Measurements from ENCODE around the gene TCP11. TPM values are rescaled to one million over a fixed set of nuclear protein-coding genes. Genes with fewer than 3 reads are reported as not detected.

The TCP11 gene
- total RNA-seq, 1 donor from 2014 or later, result 0.43 TPM

- intact Hi-C loops (cut with DNase I), result loop anchor here (5.0 kb wide), 1 partner anchor 99 kb away; no protein-coding TSS in a partner anchor
- DNase-seq (ENCODE audit: low spot score in 2 of 2), result no peak
- H3K36me3 ChIP-seq, result peaks cover 76 to 82% of the 10 kb centered on the region in 2 donors
- peak overlapping the region; percentile 74 to 78 for H3K27ac ChIP-seq
- H3K27me3 ChIP-seq, result no peaks in the 10 kb centered on the region
- no peak overlapping the region for H3K4me3 ChIP-seq
- H3K9me3 ChIP-seq, result no peaks in the 10 kb centered on the region
- TF ChIP-seq CTCF (IDR thresholded peaks at IDR 0.05), result no peak
- peaks cover 21 to 37% of the 10 kb centered on the region in 2 donors for H3K4me1 ChIP-seq
These were observed 54.9 kb downstream of the TCP11 start for GRCh38 chr6:35086282-35086632.

GRCh38 chr6:35085359-35086281, 55.5 kb downstream of the TCP11 start:
- no peak overlapping the region for H3K27ac ChIP-seq
- TF ChIP-seq CTCF (IDR thresholded peaks at IDR 0.05), result no peak
- no peak overlapping the region for H3K4me3 ChIP-seq
- peaks cover 21 to 31% of the 10 kb centered on the region in 2 donors for H3K4me1 ChIP-seq
- peaks cover 83 to 88% of the 10 kb centered on the region in 2 donors for H3K36me3 ChIP-seq
- H3K9me3 ChIP-seq, result no peaks in the 10 kb centered on the region
- intact Hi-C loops (cut with DNase I), result loop anchor here (5.0 kb wide), 1 partner anchor 98 kb away; no protein-coding TSS in a partner anchor
- H3K27me3 ChIP-seq, result no peaks in the 10 kb centered on the region
- DNase-seq (ENCODE audit: low spot score in 2 of 2), result peak in 1 of 2 donors; percentile 52

- TF ChIP-seq CTCF (IDR thresholded peaks at IDR 0.05), result no peak
- intact Hi-C loops (cut with DNase I), result loop anchor here (5.0 kb wide), 1 partner anchor 97 kb away; no protein-coding TSS in a partner anchor
- no peak overlapping the region for H3K4me3 ChIP-seq
- no peaks in the 10 kb centered on the region for H3K9me3 ChIP-seq
- H3K36me3 ChIP-seq, result peaks cover 92 to 98% of the 10 kb centered on the region in 2 donors
- DNase-seq (ENCODE audit: low spot score in 2 of 2), result peak in 1 of 2 donors; percentile 60
- peaks cover 18 to 24% of the 10 kb centered on the region in 2 donors for H3K4me1 ChIP-seq
- H3K27me3 ChIP-seq, result no peaks in the 10 kb centered on the region
- peak overlapping the region; percentile 21 to 33 for H3K27ac ChIP-seq
These were observed 56.5 kb downstream of the TCP11 start for GRCh38 chr6:35084511-35085203.

GRCh38 chr6:35084041-35084491, 57.1 kb downstream of the TCP11 start:
- intact Hi-C loops (cut with DNase I), result no loop called here
- peak in 1 of 2 donors; percentile 62 for DNase-seq (ENCODE audit: low spot score in 2 of 2)
- peak overlapping the region; percentile 17 to 21 for H3K27ac ChIP-seq
- peaks cover 15 to 18% of the 10 kb centered on the region in 2 donors for H3K4me1 ChIP-seq
- H3K9me3 ChIP-seq, result no peaks in the 10 kb centered on the region
- no peaks in the 10 kb centered on the region for H3K27me3 ChIP-seq
- peaks cover 98 to 100% of the 10 kb centered on the region in 2 donors for H3K36me3 ChIP-seq
- TF ChIP-seq CTCF (IDR thresholded peaks at IDR 0.05), result no peak
- no peak overlapping the region for H3K4me3 ChIP-seq

- peaks cover 9 to 13% of the 10 kb centered on the region in 2 donors for H3K4me1 ChIP-seq
These were observed 57.6 kb downstream of the TCP11 start for GRCh38 chr6:35083507-35083906.

More at GRCh38 chr6:35083507-35083906, 57.6 kb downstream of the TCP11 start:
- no peak for TF ChIP-seq CTCF (IDR thresholded peaks at IDR 0.05)
- DNase-seq (ENCODE audit: low spot score in 2 of 2), result peak in 1 of 2 donors; percentile 37
- Histone ChIP-seq H3K27me3 (no peaks in the 10 kb centered on the region), H3K9me3 (no peaks in the 10 kb centered on the region), H3K36me3 (peaks cover 99 to 100% of the 10 kb centered on the region in 2 donors), H3K27ac (peak overlapping the region in 1 of 2 donors; percentile 17), H3K4me3 (no peak overlapping the region)
- intact Hi-C loops (cut with DNase I), result no loop called here
